NB4 (cell line): ENCODE measurements around the gene RERE.

Source experiments
- DNase-seq: peaks from one replicate; pipeline ENCODE4 v3.0.0; 2010; ENCODE audit warnings: low read depth
- H3K4me3 ChIP-seq: one replicate; pipeline ENCODE4 v1.5.1; 2011; ENCODE audit warnings: mild to moderate bottlenecking, low read depth, low read length, moderate library complexity
- CTCF ChIP-seq: IDR thresholded peaks from one replicate; pipeline ENCODE4 v1.5.1; 2012; ENCODE audit warnings: low read depth, low read length
- MYC ChIP-seq: IDR thresholded peaks from 2 replicates; pipeline ENCODE4 v1.6.1; 2011; ENCODE audit warnings: low read depth, low read length
- POLR2A ChIP-seq: IDR thresholded peaks from 2 replicates; pipeline ENCODE4 v1.6.1; 2011; ENCODE audit warnings: mild to moderate bottlenecking; ENCODE audit not compliant: insufficient read length; ENCODE audit errors: extremely low read depth
- TF ChIP-seq, protein P1 (sequence below): IDR thresholded peaks from 2 replicates; pipeline ENCODE4 v1.6.1; 2011; ENCODE audit warnings: low read depth, low read length

RERE gene

GRCh38 chr1:8676813-8677212 lies 140.6 kb downstream of the RERE start:
- no peak for TF ChIP-seq POLR2A
- H3K4me3 ChIP-seq: no peak overlapping the region
- DNase-seq: no peak

DNA sequence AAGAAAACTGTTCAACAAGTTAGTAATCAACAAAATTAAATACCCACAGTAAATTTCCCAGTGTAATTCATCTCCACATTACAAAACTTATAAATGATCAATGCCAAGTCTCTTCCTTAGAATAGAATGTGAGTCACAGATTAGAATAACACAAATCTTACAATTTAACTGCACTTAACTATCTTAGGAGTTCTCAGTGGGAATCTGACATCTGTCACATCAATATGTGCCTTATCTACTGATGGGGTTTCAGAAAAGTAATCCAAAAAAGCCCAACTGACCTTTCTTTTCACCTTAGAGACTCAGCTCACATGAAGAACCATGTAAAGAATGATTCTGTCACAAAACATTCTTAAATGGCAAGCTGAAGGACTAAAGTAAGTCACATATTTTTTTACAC lies 141.4 kb downstream of the RERE start:
- TF ChIP-seq MYC (no peak), CTCF (no peak), POLR2A (no peak)
- TF ChIP-seq, protein P1, sequence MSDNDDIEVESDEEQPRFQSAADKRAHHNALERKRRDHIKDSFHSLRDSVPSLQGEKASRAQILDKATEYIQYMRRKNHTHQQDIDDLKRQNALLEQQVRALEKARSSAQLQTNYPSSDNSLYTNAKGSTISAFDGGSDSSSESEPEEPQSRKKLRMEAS: no peak
- DNase-seq: no peak
- no peak overlapping the region for H3K4me3 ChIP-seq

DNA sequence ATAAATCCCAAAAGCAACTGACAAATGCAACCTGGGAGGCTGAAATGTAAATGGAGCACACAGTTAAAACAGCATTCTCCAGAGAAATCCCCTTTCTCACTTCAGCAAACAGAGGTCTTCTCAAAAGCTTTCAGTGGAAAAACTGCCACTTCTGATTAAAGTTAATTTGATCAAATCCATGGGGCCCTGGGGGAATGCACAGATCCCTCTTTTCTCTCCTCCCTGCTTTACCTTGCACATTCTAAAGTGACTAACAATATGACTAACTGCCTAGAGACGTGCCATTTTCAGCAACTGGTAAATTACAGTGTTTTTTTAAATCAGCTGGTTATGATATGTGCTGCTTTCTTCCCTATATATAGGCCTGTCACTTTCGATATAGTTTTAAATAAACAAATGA lies 142.5 kb downstream of the RERE start:
- no peak overlapping the region for H3K4me3 ChIP-seq
- TF ChIP-seq MYC: no peak
- DNase-seq: no peak

DNA sequence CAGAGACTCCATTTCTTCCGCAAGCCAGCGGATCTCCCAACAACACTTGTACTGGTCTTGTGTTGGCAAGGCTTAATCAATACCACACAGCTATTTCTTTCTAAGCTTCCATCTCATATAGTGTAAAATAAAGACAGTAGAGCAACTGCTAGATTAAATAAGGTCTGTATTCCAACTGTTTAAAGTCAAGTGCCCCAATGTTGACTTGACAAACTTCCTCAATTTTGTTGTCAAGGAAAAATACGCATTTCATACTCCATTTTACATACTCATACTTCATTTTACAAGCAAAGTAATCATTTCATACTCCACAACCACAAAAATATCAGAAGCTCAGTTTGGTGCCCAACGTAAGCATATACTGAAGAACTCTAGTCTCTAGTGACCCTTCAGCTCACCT lies 143.0 kb downstream of the RERE start:
- no peak overlapping the region for H3K4me3 ChIP-seq
- no peak for DNase-seq
- TF ChIP-seq CTCF: no peak
- no peak for TF ChIP-seq POLR2A
- TF ChIP-seq, protein P1: no peak
- no peak for TF ChIP-seq MYC

DNA sequence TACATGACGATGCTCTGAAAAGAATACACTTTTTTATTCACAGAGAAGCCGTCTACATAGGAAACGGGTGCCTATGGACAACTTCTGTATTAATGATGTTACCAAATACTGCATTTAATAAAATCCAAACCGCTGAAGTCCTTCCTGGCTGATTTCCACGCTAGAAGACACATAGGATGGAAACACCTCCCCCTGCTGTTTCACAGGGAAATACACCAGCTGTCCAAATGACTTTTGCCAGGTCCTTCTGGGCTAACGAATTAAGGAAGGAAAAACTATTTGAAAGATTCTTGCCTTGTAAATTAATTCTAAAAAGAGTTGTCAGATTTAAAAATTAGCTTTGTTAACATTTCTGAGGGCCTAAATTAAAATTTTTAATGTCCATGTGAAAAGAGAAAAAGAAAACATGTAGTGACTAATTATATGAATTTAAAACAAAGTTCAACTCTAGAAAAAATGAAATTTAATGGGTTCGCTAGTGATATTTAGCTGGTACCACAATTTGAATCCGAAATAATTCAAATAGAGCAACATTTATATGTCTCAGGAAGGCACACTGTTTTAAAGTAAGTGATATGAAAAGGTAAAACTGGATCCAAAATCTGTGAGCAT lies 146.0 kb downstream of the RERE start:
- H3K4me3 ChIP-seq: no peak overlapping the region
- DNase-seq: peak; percentile 69
- TF ChIP-seq CTCF: peak; percentile 76
- TF ChIP-seq, protein P1: no peak

GRCh38 chr1:8670371-8670818 lies 147.0 kb downstream of the RERE start:
- TF ChIP-seq CTCF (no peak), POLR2A (no peak), MYC (no peak)
- TF ChIP-seq, protein P1: no peak
- no peak overlapping the region for H3K4me3 ChIP-seq
- no peak for DNase-seq

- no peak for DNase-seq
- H3K4me3 ChIP-seq: no peak overlapping the region
- no peak for TF ChIP-seq MYC
- TF ChIP-seq, protein P1: no peak
- no peak for TF ChIP-seq CTCF
- TF ChIP-seq POLR2A: no peak
Measured at GRCh38 chr1:8669606-8670335, 147.7 kb downstream of the RERE start.
